Measurements from ENCODE around the gene PLEKHA6. TPM values are rescaled to one million over a fixed set of nuclear protein-coding genes. Genes with fewer than 3 reads are reported as not detected.
A peak's percentile ranks its signal among the peaks of the same experiment; 100 is the strongest.

The PLEKHA6 gene
- total RNA-seq, 1 donor from 2014 or later, result 1.0 TPM

- Histone ChIP-seq H3K9me3 (ENCODE audit: control insufficient read depth in 3 of 3, low read length in 3 of 3) (no peaks in the 10 kb centered on the region), H3K4me3 (ENCODE audit: low read length in 3 of 3) (no peak overlapping the region), H3K36me3 (ENCODE audit: control insufficient read depth in 3 of 3, insufficient read depth in 3 of 3, low read length in 3 of 3) (no peaks in the 10 kb centered on the region), H3K4me1 (ENCODE audit: control insufficient read depth in 3 of 3, insufficient read depth in 3 of 3, low read length in 3 of 3) (peaks cover 0 to 8% (median 7%) of the 10 kb centered on the region in 3 donors), H3K9ac (ENCODE audit: low read depth in 1 of 3, low read length in 3 of 3) (no peak overlapping the region), H3K27ac (ENCODE audit: low read depth, low read length) (no peak overlapping the region), H3K27me3 (ENCODE audit: control insufficient read depth in 3 of 3, insufficient read depth in 3 of 3, low read length in 3 of 3) (peaks cover 5 to 18% (median 14%) of the 10 kb centered on the region in 3 donors)
Measured at GRCh38 chr1:204368996-204369726, 9.4 kb upstream of the PLEKHA6 start.

- no peak overlapping the region for H3K27ac ChIP-seq (ENCODE audit: low read depth, low read length)
- H3K9ac ChIP-seq (ENCODE audit: low read depth in 1 of 3, low read length in 3 of 3), result no peak overlapping the region
- H3K36me3 ChIP-seq (ENCODE audit: control insufficient read depth in 3 of 3, insufficient read depth in 3 of 3, low read length in 3 of 3), result no peaks in the 10 kb centered on the region
- no peaks in the 10 kb centered on the region for H3K9me3 ChIP-seq (ENCODE audit: control insufficient read depth in 3 of 3, low read length in 3 of 3)
- no peak overlapping the region for H3K4me3 ChIP-seq (ENCODE audit: low read length in 3 of 3)
- H3K27me3 ChIP-seq (ENCODE audit: control insufficient read depth in 3 of 3, insufficient read depth in 3 of 3, low read length in 3 of 3), result peaks cover 5 to 13% (median 9%) of the 10 kb centered on the region in 3 donors
- peaks cover 4 to 18% (median 14%) of the 10 kb centered on the region in 3 donors for H3K4me1 ChIP-seq (ENCODE audit: control insufficient read depth in 3 of 3, insufficient read depth in 3 of 3, low read length in 3 of 3)
Measured at GRCh38 chr1:204367956-204368355, 8.2 kb upstream of the PLEKHA6 start.

- Histone ChIP-seq H3K4me1 (ENCODE audit: control insufficient read depth in 3 of 3, insufficient read depth in 3 of 3, low read length in 3 of 3) (peaks cover 6 to 20% (median 16%) of the 10 kb centered on the region in 3 donors), H3K9ac (ENCODE audit: low read depth in 1 of 3, low read length in 3 of 3) (no peak overlapping the region), H3K9me3 (ENCODE audit: control insufficient read depth in 3 of 3, low read length in 3 of 3) (no peaks in the 10 kb centered on the region), H3K27me3 (ENCODE audit: control insufficient read depth in 3 of 3, insufficient read depth in 3 of 3, low read length in 3 of 3) (peaks cover 5 to 15% (median 9%) of the 10 kb centered on the region in 3 donors), H3K36me3 (ENCODE audit: control insufficient read depth in 3 of 3, insufficient read depth in 3 of 3, low read length in 3 of 3) (no peaks in the 10 kb centered on the region), H3K4me3 (ENCODE audit: low read length in 3 of 3) (no peak overlapping the region), H3K27ac (ENCODE audit: low read depth, low read length) (no peak overlapping the region)
Measured at GRCh38 chr1:204367193-204367858, 7.6 kb upstream of the PLEKHA6 start.

- H3K9ac ChIP-seq (ENCODE audit: low read depth in 1 of 3, low read length in 3 of 3), result no peak overlapping the region
- H3K9me3 ChIP-seq (ENCODE audit: control insufficient read depth in 3 of 3, low read length in 3 of 3), result no peaks in the 10 kb centered on the region
- H3K27ac ChIP-seq (ENCODE audit: low read depth, low read length), result no peak overlapping the region
- no peak overlapping the region for H3K4me3 ChIP-seq (ENCODE audit: low read length in 3 of 3)
- H3K4me1 ChIP-seq (ENCODE audit: control insufficient read depth in 3 of 3, insufficient read depth in 3 of 3, low read length in 3 of 3), result peaks cover 6 to 20% (median 16%) of the 10 kb centered on the region in 3 donors
- H3K27me3 ChIP-seq (ENCODE audit: control insufficient read depth in 3 of 3, insufficient read depth in 3 of 3, low read length in 3 of 3), result peaks cover 5 to 15% (median 9%) of the 10 kb centered on the region in 3 donors
- no peaks in the 10 kb centered on the region for H3K36me3 ChIP-seq (ENCODE audit: control insufficient read depth in 3 of 3, insufficient read depth in 3 of 3, low read length in 3 of 3)
Measured at GRCh38 chr1:204366759-204367158, 7.0 kb upstream of the PLEKHA6 start.

GRCh38 chr1:204363335-204364114, 3.8 kb upstream of the PLEKHA6 start:
- Histone ChIP-seq H3K9me3 (ENCODE audit: control insufficient read depth in 3 of 3, low read length in 3 of 3) (no peaks in the 10 kb centered on the region), H3K4me1 (ENCODE audit: control insufficient read depth in 3 of 3, insufficient read depth in 3 of 3, low read length in 3 of 3) (peaks cover 6 to 12% (median 9%) of the 10 kb centered on the region in 3 donors), H3K9ac (ENCODE audit: low read depth in 1 of 3, low read length in 3 of 3) (peak overlapping the region; percentile 69 to 80 (median 75)), H3K36me3 (ENCODE audit: control insufficient read depth in 3 of 3, insufficient read depth in 3 of 3, low read length in 3 of 3) (no peaks in the 10 kb centered on the region), H3K27ac (ENCODE audit: low read depth, low read length) (no peak overlapping the region), H3K27me3 (ENCODE audit: control insufficient read depth in 3 of 3, insufficient read depth in 3 of 3, low read length in 3 of 3) (peaks cover 0 to 13% (median 13%) of the 10 kb centered on the region in 3 donors), H3K4me3 (ENCODE audit: low read length in 3 of 3) (peak overlapping the region; percentile 71 to 81 (median 77))

GRCh38 chr1:204362984-204363334, 3.2 kb upstream of the PLEKHA6 start:
- H3K4me1 ChIP-seq (ENCODE audit: control insufficient read depth in 3 of 3, insufficient read depth in 3 of 3, low read length in 3 of 3), result peaks cover 6 to 12% (median 11%) of the 10 kb centered on the region in 3 donors
- H3K4me3 ChIP-seq (ENCODE audit: low read length in 3 of 3), result peak overlapping the region; percentile 71 to 81 (median 77)
- no peak overlapping the region for H3K27ac ChIP-seq (ENCODE audit: low read depth, low read length)
- H3K36me3 ChIP-seq (ENCODE audit: control insufficient read depth in 3 of 3, insufficient read depth in 3 of 3, low read length in 3 of 3), result no peaks in the 10 kb centered on the region
- peak overlapping the region; percentile 69 to 80 (median 75) for H3K9ac ChIP-seq (ENCODE audit: low read depth in 1 of 3, low read length in 3 of 3)
- no peaks in the 10 kb centered on the region for H3K9me3 ChIP-seq (ENCODE audit: control insufficient read depth in 3 of 3, low read length in 3 of 3)
- H3K27me3 ChIP-seq (ENCODE audit: control insufficient read depth in 3 of 3, insufficient read depth in 3 of 3, low read length in 3 of 3), result peaks cover 0 to 13% (median 13%) of the 10 kb centered on the region in 3 donors

GRCh38 chr1:204361781-204362180, 2.1 kb upstream of the PLEKHA6 start:
- Histone ChIP-seq H3K4me1 (ENCODE audit: control insufficient read depth in 3 of 3, insufficient read depth in 3 of 3, low read length in 3 of 3) (peaks cover 6 to 16% (median 15%) of the 10 kb centered on the region in 3 donors), H3K4me3 (ENCODE audit: low read length in 3 of 3) (no peak overlapping the region), H3K27me3 (ENCODE audit: control insufficient read depth in 3 of 3, insufficient read depth in 3 of 3, low read length in 3 of 3) (peaks cover 0 to 13% (median 8%) of the 10 kb centered on the region in 3 donors), H3K9me3 (ENCODE audit: control insufficient read depth in 3 of 3, low read length in 3 of 3) (no peaks in the 10 kb centered on the region), H3K9ac (ENCODE audit: low read depth in 1 of 3, low read length in 3 of 3) (no peak overlapping the region), H3K36me3 (ENCODE audit: control insufficient read depth in 3 of 3, insufficient read depth in 3 of 3, low read length in 3 of 3) (no peaks in the 10 kb centered on the region), H3K27ac (ENCODE audit: low read depth, low read length) (no peak overlapping the region)

- Histone ChIP-seq H3K9ac (ENCODE audit: low read depth in 1 of 3, low read length in 3 of 3) (no peak overlapping the region), H3K4me1 (ENCODE audit: control insufficient read depth in 3 of 3, insufficient read depth in 3 of 3, low read length in 3 of 3) (peaks cover 6 to 16% (median 15%) of the 10 kb centered on the region in 3 donors), H3K9me3 (ENCODE audit: control insufficient read depth in 3 of 3, low read length in 3 of 3) (no peaks in the 10 kb centered on the region), H3K27ac (ENCODE audit: low read depth, low read length) (no peak overlapping the region), H3K27me3 (ENCODE audit: control insufficient read depth in 3 of 3, insufficient read depth in 3 of 3, low read length in 3 of 3) (peaks cover 0 to 13% (median 7%) of the 10 kb centered on the region in 3 donors), H3K36me3 (ENCODE audit: control insufficient read depth in 3 of 3, insufficient read depth in 3 of 3, low read length in 3 of 3) (no peaks in the 10 kb centered on the region), H3K4me3 (ENCODE audit: low read length in 3 of 3) (no peak overlapping the region)
Measured at GRCh38 chr1:204361341-204361771, 1.6 kb upstream of the PLEKHA6 start.

GRCh38 chr1:204360314-204360713, 585 bp upstream of the PLEKHA6 start:
- peaks cover 6 to 16% (median 15%) of the 10 kb centered on the region in 3 donors for H3K4me1 ChIP-seq (ENCODE audit: control insufficient read depth in 3 of 3, insufficient read depth in 3 of 3, low read length in 3 of 3)
- no peaks in the 10 kb centered on the region for H3K9me3 ChIP-seq (ENCODE audit: control insufficient read depth in 3 of 3, low read length in 3 of 3)
- H3K27ac ChIP-seq (ENCODE audit: low read depth, low read length), result no peak overlapping the region
- peaks cover 0 to 13% (median 4%) of the 10 kb centered on the region in 3 donors for H3K27me3 ChIP-seq (ENCODE audit: control insufficient read depth in 3 of 3, insufficient read depth in 3 of 3, low read length in 3 of 3)
- H3K36me3 ChIP-seq (ENCODE audit: control insufficient read depth in 3 of 3, insufficient read depth in 3 of 3, low read length in 3 of 3), result no peaks in the 10 kb centered on the region
- no peak overlapping the region for H3K9ac ChIP-seq (ENCODE audit: low read depth in 1 of 3, low read length in 3 of 3)
- H3K4me3 ChIP-seq (ENCODE audit: low read length in 3 of 3), result no peak overlapping the region
